Measurements from ENCODE around the gene CHST8.
"Not testable (repeated sequence)": the region's sequence is repeated elsewhere in the genome, so short reads cannot be mapped to it uniquely, and the experiment has no call there.

CHST8 gene

GRCh38 chr19:33693678-33694077, 71.9 kb downstream of the CHST8 start:
- no peak for DNase-seq (ENCODE audit: low read depth in 1 of 2, low spot score in 1 of 2)
- Histone ChIP-seq H3K4me3 (replicated peaks; ENCODE audit: insufficient read depth, low read length) (no peak overlapping the region), H3K27ac (replicated peaks) (no peak overlapping the region), H3K27me3 (ENCODE audit: insufficient read depth, poor library complexity, severe bottlenecking) (no peaks in the 10 kb centered on the region)
- TF ChIP-seq SPI1 (IDR thresholded peaks at IDR 0.05; ENCODE audit: borderline replicate concordance, low read depth): no peak
- no peak for TF ChIP-seq REST (IDR thresholded peaks at IDR 0.05; ENCODE audit: insufficient replicate concordance, low read depth)
- no peak for TF ChIP-seq CTCF (IDR thresholded peaks at IDR 0.05; ENCODE audit: insufficient read depth, low read length)
- no peak for TF ChIP-seq POLR2AphosphoS5 (IDR thresholded peaks at IDR 0.05; ENCODE audit: low read depth)
- TF ChIP-seq GABPA (IDR thresholded peaks at IDR 0.05; ENCODE audit: low read depth): no peak

- H3K27ac ChIP-seq (replicated peaks); H3K4me3 ChIP-seq (replicated peaks; ENCODE audit: insufficient read depth, low read length); DNase-seq (ENCODE audit: low read depth in 1 of 2, low spot score in 1 of 2); H3K27me3 ChIP-seq (ENCODE audit: insufficient read depth, poor library complexity, severe bottlenecking): not testable (repeated sequence)
Observed at GRCh38 chr19:33695547-33695946, 73.8 kb downstream of the CHST8 start.

- Histone ChIP-seq H3K4me3 (replicated peaks; ENCODE audit: insufficient read depth, low read length) (no peak overlapping the region), H3K27me3 (ENCODE audit: insufficient read depth, poor library complexity, severe bottlenecking) (no peaks in the 10 kb centered on the region), H3K27ac (replicated peaks) (no peak overlapping the region)
- no peak for DNase-seq (ENCODE audit: low read depth in 1 of 2, low spot score in 1 of 2)
- TF ChIP-seq REST (IDR thresholded peaks at IDR 0.05; ENCODE audit: insufficient replicate concordance, low read depth): no peak
- no peak for TF ChIP-seq CTCF (IDR thresholded peaks at IDR 0.05; ENCODE audit: insufficient read depth, low read length)
- TF ChIP-seq GABPA (IDR thresholded peaks at IDR 0.05; ENCODE audit: low read depth): no peak
- no peak for TF ChIP-seq POLR2AphosphoS5 (IDR thresholded peaks at IDR 0.05; ENCODE audit: low read depth)
- TF ChIP-seq SPI1 (IDR thresholded peaks at IDR 0.05; ENCODE audit: borderline replicate concordance, low read depth): no peak
Observed at GRCh38 chr19:33697766-33698165, 76.0 kb downstream of the CHST8 start.

- no peak for DNase-seq (ENCODE audit: low read depth in 1 of 2, low spot score in 1 of 2)
- Histone ChIP-seq H3K27me3 (ENCODE audit: insufficient read depth, poor library complexity, severe bottlenecking) (no peaks in the 10 kb centered on the region), H3K4me3 (replicated peaks; ENCODE audit: insufficient read depth, low read length) (no peak overlapping the region), H3K27ac (replicated peaks) (no peak overlapping the region)
- no peak for TF ChIP-seq GABPA (IDR thresholded peaks at IDR 0.05; ENCODE audit: low read depth)
- TF ChIP-seq SPI1 (IDR thresholded peaks at IDR 0.05; ENCODE audit: borderline replicate concordance, low read depth): no peak
- TF ChIP-seq CTCF (IDR thresholded peaks at IDR 0.05; ENCODE audit: insufficient read depth, low read length): no peak
- TF ChIP-seq POLR2AphosphoS5 (IDR thresholded peaks at IDR 0.05; ENCODE audit: low read depth): no peak
- no peak for TF ChIP-seq REST (IDR thresholded peaks at IDR 0.05; ENCODE audit: insufficient replicate concordance, low read depth)
Observed at GRCh38 chr19:33698576-33699435, 77.1 kb downstream of the CHST8 start.

All from HL-60 (cell line).